ENCODE data around the gene PPP2R1B. TPM values are rescaled to one million over a fixed set of nuclear protein-coding genes. Genes with fewer than 3 reads are reported as not detected.

Gene PPP2R1B
- total RNA-seq, 6 experiments from 2014 or later = 41.6 to 50.9 (median 44.3) TPM

DNA sequence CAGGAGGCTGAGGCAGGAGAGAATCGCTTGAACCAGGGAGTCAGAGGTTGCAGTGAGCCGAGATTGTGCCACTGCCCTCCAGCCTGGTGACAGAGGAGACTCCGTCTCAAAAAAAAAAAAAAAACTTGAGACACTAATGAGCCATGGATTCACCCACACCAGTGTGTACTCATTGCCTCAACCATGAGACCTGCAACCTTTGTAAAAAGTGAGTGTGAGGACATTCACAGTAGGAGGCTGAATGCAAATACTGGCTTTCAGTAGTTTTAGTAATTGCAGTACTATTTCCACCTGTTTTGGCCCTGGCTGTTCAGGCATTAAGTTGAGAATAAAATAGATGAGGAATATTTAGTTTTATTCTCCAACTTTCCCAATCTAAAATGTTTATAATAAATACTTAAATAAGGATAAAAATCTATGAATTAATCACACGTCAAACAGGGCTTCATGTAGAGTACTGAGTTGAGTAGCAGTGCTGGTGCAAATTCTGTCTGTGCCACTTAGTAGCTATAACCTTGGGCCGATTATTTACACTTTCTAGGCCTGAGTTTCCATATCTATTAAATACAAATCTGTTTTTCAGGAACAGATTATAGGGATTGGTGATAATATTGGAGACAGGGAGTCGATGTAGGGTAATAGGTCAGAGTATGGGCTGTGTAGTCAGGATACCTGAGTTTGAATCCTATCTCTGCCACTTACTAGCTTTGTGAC lies 72.8 kb downstream of the PPP2R1B start:
- H3K9me3 Mint-ChIP-seq = no peaks in the 10 kb centered on the region
- H3K4me1 Mint-ChIP-seq (ENCODE audit: low read depth) = peaks cover 36% of the 10 kb centered on the region

DNA sequence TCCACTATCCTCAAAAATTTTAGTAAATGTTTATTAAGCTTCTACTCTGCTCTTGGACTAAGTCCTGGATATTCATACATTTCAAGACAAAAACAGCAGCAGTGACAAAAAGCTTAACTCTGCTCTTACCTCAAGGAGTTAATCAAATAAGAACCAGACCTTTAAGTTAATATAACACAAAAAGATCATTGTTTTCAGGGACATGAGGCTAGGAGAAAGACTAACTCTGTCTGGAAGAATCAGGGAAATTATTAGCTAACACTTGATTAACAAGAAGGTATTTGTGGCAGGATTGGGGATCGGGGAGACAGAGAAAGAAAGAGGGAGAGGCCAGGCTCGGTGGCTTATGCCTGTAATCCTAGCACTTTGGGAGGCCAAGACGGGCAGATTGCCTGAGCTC lies 74.4 kb downstream of the PPP2R1B start:
- Mint-ChIP-seq H3K27me3 (ENCODE audit: insufficient read depth) (peaks cover 3% of the 10 kb centered on the region), H3K36me3 (ENCODE audit: low read depth) (peaks cover 19% of the 10 kb centered on the region), H3K4me1 (ENCODE audit: low read depth) (peaks cover 34% of the 10 kb centered on the region), H3K9me3 (no peaks in the 10 kb centered on the region), H3K27ac (no peak overlapping the region), H3K4me3 (no peak overlapping the region)
- no peak for DNase-seq
- TF ChIP-seq, protein P1, sequence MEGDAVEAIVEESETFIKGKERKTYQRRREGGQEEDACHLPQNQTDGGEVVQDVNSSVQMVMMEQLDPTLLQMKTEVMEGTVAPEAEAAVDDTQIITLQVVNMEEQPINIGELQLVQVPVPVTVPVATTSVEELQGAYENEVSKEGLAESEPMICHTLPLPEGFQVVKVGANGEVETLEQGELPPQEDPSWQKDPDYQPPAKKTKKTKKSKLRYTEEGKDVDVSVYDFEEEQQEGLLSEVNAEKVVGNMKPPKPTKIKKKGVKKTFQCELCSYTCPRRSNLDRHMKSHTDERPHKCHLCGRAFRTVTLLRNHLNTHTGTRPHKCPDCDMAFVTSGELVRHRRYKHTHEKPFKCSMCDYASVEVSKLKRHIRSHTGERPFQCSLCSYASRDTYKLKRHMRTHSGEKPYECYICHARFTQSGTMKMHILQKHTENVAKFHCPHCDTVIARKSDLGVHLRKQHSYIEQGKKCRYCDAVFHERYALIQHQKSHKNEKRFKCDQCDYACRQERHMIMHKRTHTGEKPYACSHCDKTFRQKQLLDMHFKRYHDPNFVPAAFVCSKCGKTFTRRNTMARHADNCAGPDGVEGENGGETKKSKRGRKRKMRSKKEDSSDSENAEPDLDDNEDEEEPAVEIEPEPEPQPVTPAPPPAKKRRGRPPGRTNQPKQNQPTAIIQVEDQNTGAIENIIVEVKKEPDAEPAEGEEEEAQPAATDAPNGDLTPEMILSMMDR (IDR thresholded peaks at IDR 0.05) = no peak

More for the DNA sequence above, 72.8 kb downstream of the PPP2R1B start:
- TF ChIP-seq, protein P1 (IDR thresholded peaks at IDR 0.05) = no peak
- no peak for DNase-seq
- Mint-ChIP-seq H3K27me3 (ENCODE audit: insufficient read depth) (no peaks in the 10 kb centered on the region; the same call in 1 of the 2 replicates), H3K4me3 (no peak overlapping the region), H3K36me3 (ENCODE audit: low read depth) (peaks cover 13% of the 10 kb centered on the region), H3K27ac (no peak overlapping the region)

DNA sequence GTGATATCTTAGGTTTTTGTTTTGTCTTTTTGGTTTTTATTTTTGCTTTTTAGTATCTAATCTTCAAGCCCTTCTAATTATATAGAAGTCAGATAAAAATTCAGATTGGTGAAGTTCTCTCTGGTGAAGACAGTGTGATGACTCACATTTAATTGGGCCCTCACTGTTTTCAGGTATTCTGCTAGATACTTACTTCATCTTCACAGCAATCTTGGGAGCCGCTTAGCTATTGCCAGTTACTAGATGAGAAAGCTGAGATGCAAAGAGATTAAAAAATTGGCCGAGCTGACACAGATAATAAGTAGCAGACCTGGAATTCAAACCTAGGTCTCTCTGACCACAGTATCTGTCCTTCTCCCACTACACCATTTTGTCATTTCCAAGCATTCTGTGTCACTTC lies 75.0 kb downstream of the PPP2R1B start:
- TF ChIP-seq, protein P1 (IDR thresholded peaks at IDR 0.05) = no peak
- Mint-ChIP-seq H3K27me3 (ENCODE audit: insufficient read depth) (peaks cover 3% of the 10 kb centered on the region), H3K4me1 (ENCODE audit: low read depth) (peaks cover 29% of the 10 kb centered on the region), H3K27ac (no peak overlapping the region), H3K4me3 (no peak overlapping the region), H3K9me3 (no peaks in the 10 kb centered on the region), H3K36me3 (ENCODE audit: low read depth) (peaks cover 19% of the 10 kb centered on the region)
- no peak for DNase-seq

DNA sequence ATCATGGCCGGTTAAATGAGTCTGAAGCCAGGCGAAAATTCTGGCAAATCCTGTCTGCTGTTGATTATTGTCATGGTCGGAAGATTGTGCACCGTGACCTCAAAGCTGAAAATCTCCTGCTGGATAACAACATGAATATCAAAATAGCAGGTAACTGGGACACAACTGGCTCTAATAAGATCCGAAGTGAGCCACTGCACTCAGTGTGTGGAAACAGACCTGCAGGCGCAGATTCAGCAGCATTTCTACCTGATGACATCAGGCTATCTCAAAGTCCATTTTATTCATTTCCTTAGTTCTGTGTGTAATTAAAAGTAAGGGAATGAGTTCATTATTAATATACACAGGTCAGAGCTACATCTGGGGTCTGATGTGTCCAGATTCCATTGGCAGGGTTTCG lies 78.2 kb downstream of the PPP2R1B start:
- no peak for DNase-seq
- Mint-ChIP-seq H3K36me3 (ENCODE audit: low read depth) (peaks cover 19% of the 10 kb centered on the region), H3K9me3 (no peaks in the 10 kb centered on the region), H3K27ac (peak overlapping the region; percentile 58), H3K27me3 (ENCODE audit: insufficient read depth) (peaks cover 3% of the 10 kb centered on the region), H3K4me1 (ENCODE audit: low read depth) (peaks cover 18% of the 10 kb centered on the region), H3K4me3 (no peak overlapping the region)
- TF ChIP-seq, protein P1 (IDR thresholded peaks at IDR 0.05) = no peak

DNA sequence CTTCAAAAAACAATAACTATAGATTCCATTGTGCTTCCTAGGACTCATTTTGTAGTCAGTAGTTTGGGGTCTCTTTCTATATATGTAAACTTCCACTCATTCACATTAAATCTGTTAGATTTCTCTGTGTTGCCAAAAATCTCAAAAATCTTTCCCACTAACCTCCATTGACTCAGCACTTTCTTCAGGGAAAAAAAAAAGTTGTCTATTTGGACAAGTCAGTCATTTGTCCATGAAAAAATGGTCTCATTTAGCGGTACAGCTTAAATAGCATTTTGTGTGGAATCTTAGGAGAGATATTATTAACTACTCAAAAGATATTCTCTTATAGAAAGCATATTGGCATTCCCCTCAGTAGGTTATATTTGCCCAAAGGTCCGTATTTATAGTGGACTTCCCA lies 81.9 kb downstream of the PPP2R1B start:
- TF ChIP-seq, protein P1 (IDR thresholded peaks at IDR 0.05) = no peak
- peaks cover 3% of the 10 kb centered on the region for H3K27me3 Mint-ChIP-seq (ENCODE audit: insufficient read depth)
- H3K4me1 Mint-ChIP-seq (ENCODE audit: low read depth) = peaks cover 23% of the 10 kb centered on the region
- DNase-seq = no peak
- peak overlapping the region; percentile 57; the same call in 1 of the 2 replicates for H3K27ac Mint-ChIP-seq
- peaks cover 13% of the 10 kb centered on the region for H3K36me3 Mint-ChIP-seq (ENCODE audit: low read depth)
- H3K9me3 Mint-ChIP-seq = no peaks in the 10 kb centered on the region
- H3K4me3 Mint-ChIP-seq = no peak overlapping the region

Measured in HFFc6 (cell line).